ENCODE data around the gene PRELID1.

- TF ChIP-seq MAX (IDR thresholded peaks at IDR 0.05) (no peak), CTCF (IDR thresholded peaks at IDR 0.05) (no peak), POLR2A (IDR thresholded peaks at IDR 0.05; ENCODE audit: low read length) (no peak)
These were observed 5.1 kb downstream of the PRELID1 start for GRCh38 chr5:177308740-177309139.

Data from A549 (cell line).